Astrocyte (in vitro differentiated cells and primary cell): ENCODE data around the gene LRRC41. TPM values are rescaled to one million over a fixed set of nuclear protein-coding genes. Genes with fewer than 3 reads are reported as not detected.
A peak's percentile ranks its signal among the peaks of the same experiment; 100 is the strongest.
"Not testable (repeated sequence)": the region's sequence is repeated elsewhere in the genome, so short reads cannot be mapped to it uniquely, and the experiment has no call there.

Experiments used
- DNase-seq: peaks from one replicate; pipeline ENCODE4 v3.0.0-alpha.2; 2010; ENCODE audit warnings: low read depth
- FAIRE-seq: peaks from 2 replicates; lab custom pipeline; 2011; peaks lifted over from hg19 to GRCh38; lab: Jason Lieb, UNC
- H2AFZ ChIP-seq: 2 replicates; pipeline ENCODE4 v1.6.0; 2012; ENCODE audit warnings: low read depth, low read length, inconsistent platforms
- H3K27ac ChIP-seq: 2 replicates; pipeline ENCODE4 v1.5.1; 2011; ENCODE audit warnings: low read depth, low read length, inconsistent platforms
- H3K27me3 ChIP-seq: 2 replicates; pipeline ENCODE4 v1.6.0; 2011; ENCODE audit warnings: low read length, inconsistent platforms; ENCODE audit not compliant: insufficient read depth
- H3K36me3 ChIP-seq: 2 replicates; pipeline ENCODE4 v1.5.1; 2011; ENCODE audit warnings: low read length, inconsistent platforms; ENCODE audit not compliant: insufficient read depth
- H3K4me1 ChIP-seq: 2 replicates; pipeline ENCODE4 v1.5.1; 2011; ENCODE audit warnings: low read length, inconsistent platforms; ENCODE audit not compliant: insufficient read depth
- H3K4me2 ChIP-seq: 2 replicates; pipeline ENCODE4 v1.6.0; 2012; ENCODE audit warnings: low read length, inconsistent platforms
- H3K4me3 ChIP-seq: 2 replicates; pipeline ENCODE4 v1.5.1; 2011; ENCODE audit warnings: low read depth, mild to moderate bottlenecking, low read length, inconsistent platforms; ENCODE audit not compliant: insufficient read depth
- H3K79me2 ChIP-seq: 2 replicates; pipeline ENCODE4 v1.6.0; 2012; ENCODE audit warnings: mild to moderate bottlenecking, low read length, inconsistent platforms; ENCODE audit not compliant: insufficient read depth
- H3K9ac ChIP-seq: 2 replicates; pipeline ENCODE4 v1.6.0; 2012; ENCODE audit warnings: mild to moderate bottlenecking, low read length, inconsistent platforms
- H3K9me3 ChIP-seq: 2 replicates; pipeline ENCODE4 v1.5.1; 2012; ENCODE audit warnings: low read depth, mild to moderate bottlenecking, low read length, inconsistent platforms; ENCODE audit not compliant: insufficient read depth
- H4K20me1 ChIP-seq: 2 replicates; pipeline ENCODE4 v1.6.0; 2012; ENCODE audit warnings: low read length, inconsistent platforms; ENCODE audit not compliant: insufficient read depth
- H3K27ac Mint-ChIP-seq: one replicate; pipeline ENCODE4 v1.8.0; 2021; ENCODE audit warnings: mild to moderate bottlenecking, mixed read lengths; ENCODE audit not compliant: unreplicated experiment
- H3K27me3 Mint-ChIP-seq: one replicate; pipeline ENCODE4 v1.8.0; 2021; ENCODE audit warnings: low read depth, mixed read lengths; ENCODE audit not compliant: unreplicated experiment
- H3K36me3 Mint-ChIP-seq: one replicate; pipeline ENCODE4 v1.8.0; 2021; ENCODE audit warnings: low read depth, mixed read lengths; ENCODE audit not compliant: unreplicated experiment
- H3K4me1 Mint-ChIP-seq: one replicate; pipeline ENCODE4 v1.8.0; 2021; ENCODE audit warnings: low read depth, mixed read lengths; ENCODE audit not compliant: unreplicated experiment
- H3K4me3 Mint-ChIP-seq: one replicate; pipeline ENCODE4 v1.8.0; 2021; ENCODE audit warnings: mild to moderate bottlenecking, moderate library complexity, mixed read lengths; ENCODE audit not compliant: unreplicated experiment
- H3K9me3 Mint-ChIP-seq: one replicate; pipeline ENCODE4 v1.8.0; 2021; ENCODE audit warnings: mild to moderate bottlenecking, mixed read lengths; ENCODE audit not compliant: unreplicated experiment
- EZH2 ChIP-seq: IDR thresholded peaks from 2 replicates; pipeline ENCODE4 v1.6.1; 2012; ENCODE audit warnings: mild to moderate bottlenecking, low read length, inconsistent platforms; ENCODE audit not compliant: insufficient read depth
- total RNA-seq: library from RNA; stranded (reverse); gene quantifications from 2 replicates; pipeline ENCODE4 v1.2.1, GENCODE V29; 2021
- TF ChIP-seq, protein P1 (sequence below): IDR thresholded peaks from 2 replicates; pipeline ENCODE4 v1.5.1; 2011; ENCODE audit warnings: low read depth, mild to moderate bottlenecking, inconsistent platforms, low read length, moderate library complexity; ENCODE audit not compliant: insufficient read depth

Gene LRRC41
- total RNA-seq, 1 donor from 2014 or later, result 88.2 TPM

DNA sequence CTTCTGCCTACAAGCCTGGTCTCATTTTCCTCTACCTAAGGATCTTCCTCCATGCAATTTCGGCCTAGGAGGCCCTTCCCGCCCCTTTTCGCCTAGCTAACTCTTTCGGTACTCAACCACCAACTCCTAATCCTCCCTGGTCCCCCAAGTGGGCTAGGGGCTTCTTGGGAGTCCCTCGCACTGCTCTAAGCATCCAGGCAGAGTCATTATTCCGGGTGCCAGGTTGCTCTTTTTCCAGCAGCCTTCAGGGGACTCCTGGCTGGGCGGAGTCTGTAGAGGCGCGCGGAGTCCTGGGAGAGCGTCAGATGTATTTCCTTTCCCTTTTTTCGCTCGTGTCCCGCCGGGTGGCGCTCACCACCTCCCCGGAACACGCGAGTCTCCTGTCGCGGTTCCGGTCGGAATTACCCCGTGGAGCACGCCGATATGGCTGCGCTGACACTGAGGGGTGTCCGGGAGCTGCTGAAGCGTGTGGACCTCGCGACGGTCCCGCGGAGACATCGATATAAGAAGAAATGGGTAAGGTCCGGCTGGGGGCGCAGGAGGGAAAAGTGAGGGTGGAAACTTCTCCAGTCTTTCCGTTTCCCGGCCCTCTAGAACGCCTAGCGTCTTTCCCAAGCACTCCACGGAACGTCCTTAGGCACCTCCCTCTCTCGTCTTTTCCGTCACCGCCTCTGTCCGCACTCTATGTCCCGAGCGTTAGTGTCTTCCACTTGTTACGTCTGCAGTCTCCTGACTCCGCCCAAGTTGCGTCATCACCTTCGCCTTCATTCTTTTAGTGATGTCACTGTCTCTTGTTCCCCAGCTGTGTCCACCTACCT lies 37.2 kb upstream of the LRRC41 start, which contains the start of gene NSUN4:
Gene NSUN4 (plus strand): TSS at position 404 of the 818 bp plus-strand sequence. CDS start 20 bp downstream, at position 424.
- peak; percentile 17 for FAIRE-seq

DNA sequence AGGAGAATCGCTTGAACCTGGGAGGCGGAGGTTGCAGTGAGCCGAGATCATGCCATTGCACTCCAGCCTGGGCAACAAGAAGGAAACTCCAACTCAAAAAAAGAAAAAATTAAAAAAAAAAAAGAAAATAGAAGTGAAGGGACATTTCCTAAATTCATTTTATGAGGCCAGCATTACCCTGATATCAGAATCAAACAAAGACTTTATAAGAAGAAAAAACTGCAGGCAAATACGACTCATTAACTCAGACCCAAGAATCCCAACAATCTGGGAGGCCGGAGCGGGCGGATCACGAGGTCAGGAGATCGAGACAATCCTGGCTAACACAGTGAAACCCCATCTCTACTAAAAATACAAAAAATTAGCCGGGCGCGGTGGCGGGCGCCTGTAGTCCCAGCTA lies 34.0 kb upstream of the LRRC41 start:
- not testable (repeated sequence) for H3K4me3 Mint-ChIP-seq, FAIRE-seq
- H3K4me1 Mint-ChIP-seq, result peaks cover 11% of the 10 kb centered on the region

More for the DNA sequence above, 37.2 kb upstream of the LRRC41 start, which contains the start of gene NSUN4:
- Histone ChIP-seq H3K9ac (peak within 1 kb of the TSS; percentile 96), H3K4me2 (peak within 1 kb of the TSS; percentile 96), H3K27me3 (no peaks in the 10 kb centered on the region), H4K20me1 (peaks cover 34% of the 10 kb centered on the region), H3K9me3 (no peaks in the 10 kb centered on the region), H3K4me1 (peaks cover 22% of the 10 kb centered on the region), H3K79me2 (peaks cover 33% of the 10 kb centered on the region), H3K27ac (peak within 1 kb of the TSS; percentile 90), H2AFZ (peak within 1 kb of the TSS; percentile 87), H3K4me3 (peak within 1 kb of the TSS; percentile 91), H3K36me3 (peaks cover 9% of the 10 kb centered on the region)
- peak; percentile 92 for DNase-seq
- TF ChIP-seq, protein P1, sequence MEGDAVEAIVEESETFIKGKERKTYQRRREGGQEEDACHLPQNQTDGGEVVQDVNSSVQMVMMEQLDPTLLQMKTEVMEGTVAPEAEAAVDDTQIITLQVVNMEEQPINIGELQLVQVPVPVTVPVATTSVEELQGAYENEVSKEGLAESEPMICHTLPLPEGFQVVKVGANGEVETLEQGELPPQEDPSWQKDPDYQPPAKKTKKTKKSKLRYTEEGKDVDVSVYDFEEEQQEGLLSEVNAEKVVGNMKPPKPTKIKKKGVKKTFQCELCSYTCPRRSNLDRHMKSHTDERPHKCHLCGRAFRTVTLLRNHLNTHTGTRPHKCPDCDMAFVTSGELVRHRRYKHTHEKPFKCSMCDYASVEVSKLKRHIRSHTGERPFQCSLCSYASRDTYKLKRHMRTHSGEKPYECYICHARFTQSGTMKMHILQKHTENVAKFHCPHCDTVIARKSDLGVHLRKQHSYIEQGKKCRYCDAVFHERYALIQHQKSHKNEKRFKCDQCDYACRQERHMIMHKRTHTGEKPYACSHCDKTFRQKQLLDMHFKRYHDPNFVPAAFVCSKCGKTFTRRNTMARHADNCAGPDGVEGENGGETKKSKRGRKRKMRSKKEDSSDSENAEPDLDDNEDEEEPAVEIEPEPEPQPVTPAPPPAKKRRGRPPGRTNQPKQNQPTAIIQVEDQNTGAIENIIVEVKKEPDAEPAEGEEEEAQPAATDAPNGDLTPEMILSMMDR, result peak; percentile 67
- TF ChIP-seq EZH2, result no peak
- Mint-ChIP-seq H3K4me1 (peaks cover 15% of the 10 kb centered on the region), H3K36me3 (peaks cover 21% of the 10 kb centered on the region), H3K27ac (peak within 1 kb of the TSS; percentile 98), H3K27me3 (peaks cover 2% of the 10 kb centered on the region), H3K9me3 (no peaks in the 10 kb centered on the region), H3K4me3 (peak within 1 kb of the TSS; percentile 97)

DNA sequence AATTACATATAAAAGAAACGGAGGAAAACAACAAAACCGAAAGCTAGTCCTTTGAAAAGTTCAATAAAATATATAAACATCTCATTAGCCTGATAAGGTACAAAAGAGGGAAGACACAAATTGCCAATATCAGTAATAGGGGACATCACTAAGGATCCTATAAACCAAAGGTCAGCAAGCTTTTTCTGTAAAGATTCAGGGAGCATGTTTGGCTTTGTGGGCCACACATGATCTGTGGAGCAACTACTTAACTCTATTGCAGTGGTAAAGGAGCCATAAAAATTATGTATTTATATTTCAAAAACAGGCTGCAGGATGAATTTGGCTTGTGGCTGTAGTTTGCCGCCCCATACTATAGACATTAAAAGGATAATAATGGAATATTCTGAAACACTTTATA lies 31.7 kb upstream of the LRRC41 start:
- no peaks in the 10 kb centered on the region for H3K36me3 ChIP-seq
- Mint-ChIP-seq H3K27ac (no peak overlapping the region), H3K27me3 (no peaks in the 10 kb centered on the region), H3K9me3 (no peaks in the 10 kb centered on the region), H3K4me3 (no peak overlapping the region), H3K4me1 (no peaks in the 10 kb centered on the region), H3K36me3 (no peaks in the 10 kb centered on the region)
- no peak overlapping the region for H3K27ac ChIP-seq
- H3K9me3 ChIP-seq, result no peaks in the 10 kb centered on the region
- no peak for FAIRE-seq
- H3K4me3 ChIP-seq, result no peak overlapping the region
- TF ChIP-seq, protein P1, result no peak
- TF ChIP-seq EZH2, result no peak
- H4K20me1 ChIP-seq, result no peaks in the 10 kb centered on the region
- H2AFZ ChIP-seq, result no peak overlapping the region
- peaks cover 6% of the 10 kb centered on the region for H3K4me1 ChIP-seq
- no peaks in the 10 kb centered on the region for H3K79me2 ChIP-seq
- H3K4me2 ChIP-seq, result no peak overlapping the region
- H3K9ac ChIP-seq, result no peak overlapping the region
- DNase-seq, result no peak
- no peaks in the 10 kb centered on the region for H3K27me3 ChIP-seq

More for the DNA sequence above, 34.0 kb upstream of the LRRC41 start:
- peaks cover 21% of the 10 kb centered on the region for H3K4me1 ChIP-seq
- not testable (repeated sequence) for H3K9me3 Mint-ChIP-seq, H3K9me3 ChIP-seq, H3K9ac ChIP-seq, H2AFZ ChIP-seq, H3K4me2 ChIP-seq, H3K36me3 Mint-ChIP-seq, H3K27me3 ChIP-seq, H3K27ac Mint-ChIP-seq, H3K27me3 Mint-ChIP-seq, DNase-seq, H3K27ac ChIP-seq, H3K4me3 ChIP-seq, H3K36me3 ChIP-seq
- peaks cover 13% of the 10 kb centered on the region for H4K20me1 ChIP-seq
- peaks cover 18% of the 10 kb centered on the region for H3K79me2 ChIP-seq
